NCI-H82 treated with DMSO at 0.1 percent for 48 hours (cell line): ENCODE measurements around the gene DDX23.
"Not testable (repeated sequence)": the region's sequence is repeated elsewhere in the genome, so short reads cannot be mapped to it uniquely, and the experiment has no call there.

Experiments
- DNase-seq: peaks from one replicate; lab custom pipeline; 2025; ENCODE audit not compliant: unreplicated experiment; lab: John Stamatoyannopoulos, UW

DDX23 gene

GRCh38 chr12:48851883-48852733 lies at the start of gene DDX23:
TSS of gene DDX23 (minus strand) at chr12:48852163. CDS start at chr12:48845782, 6,381 bp downstream.
- DNase-seq: peak; percentile 96

- no peak for DNase-seq
These were observed 49.3 kb upstream of the DDX23 start for GRCh38 chr12:48901278-48901677.

DNA sequence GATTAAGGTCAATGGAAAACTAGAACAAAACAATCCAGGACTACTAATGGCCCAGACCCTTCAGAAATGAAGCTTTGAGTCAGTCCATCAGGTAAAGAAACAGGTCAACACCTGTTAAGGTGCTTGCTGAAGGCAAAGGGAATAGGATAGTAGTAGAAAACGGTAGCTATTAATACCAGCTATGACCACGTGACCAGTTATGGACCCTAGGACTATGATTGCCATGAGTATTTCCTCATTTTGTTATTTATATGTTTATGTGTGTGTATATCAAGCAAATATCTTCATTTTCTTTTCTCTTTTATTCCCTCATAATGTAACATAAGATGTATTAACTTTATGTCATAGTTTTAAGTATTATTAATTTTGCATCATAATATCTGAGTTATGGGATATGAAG lies 47.7 kb upstream of the DDX23 start:
- no peak for DNase-seq

- no peak for DNase-seq
These were observed 42.3 kb upstream of the DDX23 start for GRCh38 chr12:48894271-48894670.

GRCh38 chr12:48890657-48891418 lies 38.9 kb upstream of the DDX23 start:
- peak; percentile 76 for DNase-seq

DNA sequence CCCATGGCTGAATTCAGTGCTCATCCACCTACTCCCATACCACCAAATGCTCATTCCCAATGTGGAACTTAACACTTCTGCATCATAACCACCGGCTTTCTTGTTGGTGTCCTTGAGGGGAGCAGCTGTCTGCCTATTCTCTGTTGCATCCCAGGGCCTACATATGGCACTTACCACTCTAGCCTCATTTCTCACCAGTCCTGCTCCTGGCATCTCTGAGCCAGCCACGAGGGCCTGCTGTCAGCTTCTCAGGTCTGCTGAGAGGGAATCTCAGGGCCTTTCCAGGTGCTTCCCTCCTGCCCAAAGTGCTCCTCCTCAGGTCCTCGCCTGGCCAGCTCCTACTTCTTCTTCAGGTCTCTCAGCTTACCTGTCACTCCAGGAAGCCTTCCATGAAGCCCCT lies 37.7 kb upstream of the DDX23 start:
- no peak for DNase-seq

DNA sequence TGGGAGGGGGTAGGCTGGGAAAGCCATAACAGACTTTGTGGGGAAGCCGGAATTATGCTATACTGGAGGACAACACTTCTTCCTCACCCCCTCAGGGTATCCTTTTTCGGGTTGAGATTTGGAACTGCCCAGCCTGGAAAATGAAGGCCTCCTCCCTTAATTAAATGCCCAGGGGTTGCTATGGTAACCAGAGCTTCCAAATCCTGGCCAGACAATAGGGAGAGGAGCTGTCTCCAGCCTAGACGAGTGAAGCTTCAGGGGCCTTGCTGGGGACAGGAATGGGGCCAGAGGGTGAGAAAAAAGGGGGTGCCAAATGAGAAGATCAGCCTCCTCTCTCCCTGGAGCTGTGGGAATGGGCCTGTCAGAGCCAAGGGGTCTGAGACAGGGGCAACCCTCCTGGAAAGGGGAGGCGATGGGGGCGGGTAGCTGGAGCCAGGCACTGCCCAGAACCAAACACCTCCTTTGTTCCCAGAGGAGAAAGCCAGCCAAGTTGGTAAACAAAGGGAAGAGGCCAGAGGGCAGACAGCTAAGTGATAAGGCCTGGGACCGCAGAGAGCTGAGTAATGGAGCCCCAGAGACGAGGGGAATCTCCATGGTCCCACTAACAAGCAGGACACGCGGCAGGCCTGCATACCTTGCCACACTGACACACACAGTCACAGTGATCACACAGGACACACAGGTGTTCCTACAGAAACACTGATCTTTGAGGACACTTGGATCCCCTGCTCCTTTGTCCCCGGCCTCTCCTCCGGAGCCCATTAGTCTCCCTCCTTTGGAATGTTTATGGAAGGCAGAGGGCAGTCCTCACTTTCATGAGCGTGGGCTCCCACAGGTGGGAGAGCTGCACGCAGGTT lies 31.6 kb upstream of the DDX23 start:
- no peak for DNase-seq

- DNase-seq: no peak
These were observed 31.0 kb upstream of the DDX23 start for GRCh38 chr12:48882972-48883304.

DNA sequence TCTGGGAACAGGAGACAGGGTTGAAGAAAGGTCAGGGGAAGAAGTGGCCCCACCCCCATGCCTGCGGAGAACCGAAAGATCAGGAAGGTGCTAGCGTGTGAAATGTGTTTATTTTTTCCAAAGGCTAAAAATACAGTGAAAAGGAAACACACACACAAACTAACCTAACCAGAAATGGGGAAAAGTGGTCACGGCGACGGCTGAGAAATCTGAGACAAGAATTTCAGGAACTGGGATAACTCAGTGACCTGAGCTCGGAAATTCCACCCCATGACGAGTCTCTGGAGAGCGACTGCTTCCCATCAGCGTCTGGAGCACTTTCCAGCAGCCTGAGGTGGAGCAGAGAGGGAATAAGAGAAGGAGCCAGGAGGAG lies 30.3 kb upstream of the DDX23 start:
- DNase-seq: no peak

DNA sequence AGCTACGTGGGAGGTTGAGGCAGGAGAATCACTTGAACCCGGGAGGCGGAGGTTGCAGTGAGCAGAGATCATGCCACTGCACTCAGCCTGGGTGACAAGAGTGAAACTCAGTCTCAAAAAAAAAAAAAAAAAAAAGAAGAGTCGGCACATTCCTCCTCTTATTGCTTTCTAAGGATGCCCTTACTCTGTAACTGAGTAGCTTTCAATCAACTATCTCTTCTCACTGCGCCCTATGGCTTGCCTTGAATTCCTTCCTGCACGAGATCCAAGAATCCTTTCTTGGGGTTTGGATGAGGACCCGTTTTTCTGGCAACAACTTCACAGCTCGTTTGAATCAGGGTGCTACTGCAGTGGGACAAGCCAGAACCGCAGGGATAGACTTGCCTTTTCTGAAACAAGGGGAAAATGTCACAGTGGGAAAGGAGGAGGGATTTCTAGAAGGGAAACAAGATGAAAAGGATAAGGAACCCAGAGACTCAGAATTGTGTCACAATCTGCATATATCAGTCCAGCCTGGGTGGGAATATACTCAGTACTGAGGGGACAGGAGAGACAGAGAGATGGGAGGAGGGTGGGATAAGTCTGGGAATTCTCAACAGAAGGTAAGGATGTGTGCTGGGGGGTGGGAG lies 29.8 kb upstream of the DDX23 start:
- DNase-seq: no peak

DNA sequence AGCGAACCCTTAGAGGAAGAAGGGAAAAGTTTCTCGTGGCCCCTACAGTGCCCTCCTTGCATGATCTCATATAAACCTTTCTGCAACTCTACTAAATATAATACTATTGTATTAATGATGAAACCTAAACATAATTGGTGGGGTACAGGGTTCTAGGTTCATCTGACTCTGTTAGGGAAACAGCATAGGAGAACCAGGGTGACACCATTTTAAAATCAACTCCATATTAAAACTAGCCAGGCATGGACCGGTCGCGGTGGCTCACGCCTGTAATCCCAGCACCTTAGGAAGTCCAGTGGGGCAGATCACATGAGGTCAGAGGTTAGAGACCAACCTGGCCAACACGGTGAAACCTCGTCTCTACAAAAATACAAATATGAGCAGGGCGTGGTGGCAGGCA lies 28.7 kb upstream of the DDX23 start:
- no peak for DNase-seq

GRCh38 chr12:48878548-48878947 lies 26.6 kb upstream of the DDX23 start:
- DNase-seq: no peak

DNA sequence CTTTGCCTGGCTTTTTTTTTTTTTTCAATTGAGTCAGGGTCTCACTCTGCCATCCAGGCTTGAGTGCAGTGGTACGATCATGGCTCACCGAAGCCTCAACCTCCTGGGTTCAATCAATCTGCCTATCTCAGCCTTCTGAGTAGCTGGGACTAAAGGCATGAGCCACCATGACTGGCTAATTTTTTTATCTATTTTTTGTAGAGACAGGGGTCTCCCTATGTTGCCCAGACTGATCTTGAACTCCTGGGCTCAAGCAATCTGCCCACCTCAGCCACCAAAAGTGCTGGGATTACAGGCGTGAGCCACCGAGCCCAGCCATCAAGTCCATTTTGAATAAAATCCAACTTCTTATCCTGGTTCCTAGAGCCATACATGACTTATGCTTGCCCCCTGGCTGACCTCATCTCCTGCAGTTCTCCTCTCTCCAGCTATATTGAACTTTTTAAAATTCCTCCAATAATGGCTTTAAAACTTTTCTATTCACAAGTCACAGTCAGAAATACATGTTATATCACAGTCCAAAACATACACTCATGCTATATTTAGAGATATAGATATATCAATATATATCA lies 24.1 kb upstream of the DDX23 start:
- DNase-seq: no peak

DNA sequence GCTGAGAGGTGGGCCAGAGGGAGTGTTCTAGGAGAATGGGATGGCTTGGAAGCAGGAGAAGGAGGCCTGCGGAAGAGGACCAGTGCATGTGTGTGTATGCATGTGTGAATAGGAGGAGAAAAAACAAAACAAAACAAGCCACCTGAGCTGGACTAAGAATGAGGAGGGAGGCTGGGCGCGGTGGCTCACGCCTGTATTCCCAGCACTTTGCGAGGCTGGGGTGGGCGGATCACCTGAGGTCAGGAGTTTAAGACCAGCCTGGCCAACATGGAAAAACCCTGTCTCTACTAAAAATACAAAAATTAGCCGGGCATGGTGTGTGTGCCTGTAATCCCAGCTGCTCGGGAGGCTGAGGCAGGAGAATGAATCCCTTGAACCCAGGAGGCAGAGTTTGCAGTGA lies 21.6 kb upstream of the DDX23 start:
- DNase-seq: not testable (repeated sequence)

- no peak for DNase-seq
These were observed 21.1 kb upstream of the DDX23 start for GRCh38 chr12:48873096-48873495.

- DNase-seq: no peak
These were observed 17.2 kb upstream of the DDX23 start for GRCh38 chr12:48869191-48869590.

- no peak for DNase-seq
These were observed 16.5 kb upstream of the DDX23 start for GRCh38 chr12:48868451-48868850.

DNA sequence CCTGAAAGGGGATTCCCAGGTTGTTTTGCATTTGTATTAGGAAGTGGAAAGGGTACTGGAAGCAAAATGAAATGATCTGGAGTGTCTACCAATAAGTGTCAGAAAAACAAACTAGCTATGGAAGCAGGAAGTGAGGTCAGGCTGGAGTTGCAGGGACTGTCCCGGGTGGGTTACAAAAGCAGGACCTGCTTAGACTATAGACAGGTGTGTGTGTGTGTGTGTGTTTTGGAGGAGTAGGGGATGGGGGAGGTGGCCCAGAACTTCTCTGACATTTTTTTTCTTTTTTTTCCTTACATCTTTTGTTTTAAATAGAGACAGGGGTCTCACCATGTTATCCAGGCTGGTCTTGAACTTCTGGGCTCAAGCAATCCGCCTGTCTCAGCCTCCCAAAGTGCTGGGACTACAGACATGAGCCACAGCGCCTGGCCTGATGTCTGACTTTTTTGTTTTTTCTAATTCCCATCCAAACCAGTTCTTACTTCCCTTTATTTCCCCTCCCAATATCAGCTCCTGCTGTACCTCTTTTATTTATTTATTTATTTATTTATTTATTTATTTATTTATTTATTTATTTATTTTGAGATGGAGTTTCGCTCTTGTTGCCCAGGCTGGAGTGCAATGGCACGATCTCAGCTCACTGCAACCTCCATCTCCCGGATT lies 14.2 kb upstream of the DDX23 start:
- DNase-seq: no peak

DNA sequence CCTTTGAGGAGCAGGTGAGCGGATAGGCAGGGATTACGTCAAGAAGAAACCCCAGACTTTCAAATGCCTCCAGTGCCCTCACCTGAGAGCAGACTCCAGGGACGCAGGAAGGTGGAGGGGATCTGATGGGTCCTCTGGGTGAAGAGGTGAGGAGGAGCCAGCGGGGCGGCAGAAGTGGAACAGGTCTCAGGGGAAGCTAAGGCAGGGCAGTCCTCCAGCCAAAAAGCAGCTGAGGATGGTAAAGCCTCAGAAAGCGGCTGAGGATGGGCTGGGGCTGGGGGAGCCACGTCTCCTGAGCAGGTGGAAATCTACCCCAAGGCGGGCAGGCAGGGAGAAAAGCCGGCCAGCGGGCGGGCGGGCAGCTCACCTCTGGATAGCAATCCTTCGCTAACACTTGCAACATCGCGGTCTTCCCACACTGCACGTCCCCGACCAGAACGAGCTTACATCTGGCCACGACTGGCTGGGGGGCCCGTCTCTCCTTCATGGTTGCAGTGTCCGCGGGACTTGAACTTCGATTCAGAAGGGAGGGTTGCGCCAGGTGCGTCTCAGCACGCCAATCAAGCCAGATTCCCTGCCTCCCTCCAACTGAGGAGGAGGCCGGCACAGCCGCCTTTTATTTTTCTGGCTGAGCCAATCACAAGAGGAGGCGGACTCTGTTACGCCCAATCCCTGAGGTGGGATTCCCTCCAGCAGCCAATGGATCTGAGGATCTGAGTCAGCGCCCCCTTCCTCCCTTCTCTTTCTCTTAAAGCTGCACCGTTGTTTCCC lies 13.5 kb upstream of the DDX23 start, which contains the start of gene RND1:
Gene RND1 (minus strand): TSS at position 590 of the 771 bp plus-strand sequence. CDS start 103 bp downstream, at position 487.
- peak; percentile 82 for DNase-seq
